Stimulated activated CD8-positive, alpha-beta memory T cell treated with anti-CD3 and anti-CD28 coated beads, Interleukin-15, amount 100 ng/mL, for 1 hour (primary cell): ENCODE data around the gene UNG.

ENCODE experiments used
- DNase-seq: peaks from one replicate; pipeline ENCODE4 v3.0.0-alpha.2; 2020; ENCODE audit warnings: low read depth

Gene UNG

GRCh38 chr12:109089683-109090082, 7.7 kb upstream of the UNG start:
- no peak for DNase-seq

DNA sequence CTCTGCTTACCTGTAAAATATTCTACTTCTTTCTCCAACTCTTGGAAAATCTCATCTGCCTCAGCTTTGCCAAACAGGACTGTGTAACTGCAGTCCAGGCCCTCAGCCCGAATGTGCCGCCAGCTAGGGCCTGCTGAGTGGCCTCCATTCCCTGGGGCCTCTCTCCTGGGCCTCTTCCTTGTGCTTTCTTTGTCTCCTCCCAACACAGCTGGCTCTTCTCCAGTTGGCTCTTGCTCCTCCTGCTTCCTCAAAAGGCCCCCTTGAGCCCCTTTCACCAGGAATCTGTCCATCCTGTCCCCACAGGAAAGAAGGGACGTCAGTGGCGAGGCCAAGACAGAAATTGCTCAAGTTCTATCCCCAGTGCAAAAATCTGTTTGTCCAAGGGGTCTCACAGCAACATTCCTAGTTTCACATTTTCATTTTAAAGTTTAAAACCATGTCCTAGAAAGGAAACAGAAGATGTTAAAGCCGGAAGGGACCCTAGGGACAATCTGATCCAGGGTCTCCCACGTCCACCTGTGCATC, 4.8 kb upstream of the UNG start:
- no peak for DNase-seq

GRCh38 chr12:109093022-109093918, 4.1 kb upstream of the UNG start, which contains the start of gene ALKBH2:
TSS of gene ALKBH2 (minus strand) at chr12:109093472. CDS start at chr12:109092786, 686 bp downstream.
- DNase-seq, result peak; percentile 88

DNA sequence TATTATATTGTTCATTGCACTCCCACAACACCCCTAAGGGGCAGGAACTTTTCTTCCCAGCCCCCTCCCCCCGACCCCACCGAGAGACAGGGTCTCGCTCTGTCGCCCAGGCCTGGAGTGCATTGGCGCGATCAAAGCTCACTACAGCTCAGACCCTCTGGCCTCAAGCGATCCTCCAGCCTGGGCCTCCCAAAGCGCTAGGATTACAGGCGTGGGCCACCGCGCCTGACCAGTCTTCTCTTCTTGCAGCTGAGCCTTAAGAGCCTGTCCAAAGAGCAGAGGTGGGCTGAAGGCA, 310 bp upstream of the UNG start:
- no peak for DNase-seq

DNA sequence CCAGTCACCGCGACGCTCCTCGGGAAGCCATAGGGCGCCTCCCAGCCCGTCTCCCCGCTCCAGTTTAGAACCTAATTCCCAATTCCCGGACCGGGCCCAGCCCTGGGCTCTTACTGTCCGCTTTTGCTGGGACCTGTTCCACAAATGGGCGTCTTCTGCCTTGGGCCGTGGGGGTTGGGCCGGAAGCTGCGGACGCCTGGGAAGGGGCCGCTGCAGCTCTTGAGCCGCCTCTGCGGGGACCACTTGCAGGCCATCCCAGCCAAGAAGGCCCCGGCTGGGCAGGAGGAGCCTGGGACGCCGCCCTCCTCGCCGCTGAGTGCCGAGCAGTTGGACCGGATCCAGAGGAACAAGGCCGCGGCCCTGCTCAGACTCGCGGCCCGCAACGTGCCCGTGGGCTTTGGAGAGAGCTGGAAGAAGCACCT, 797 bp downstream of the UNG start:
- no peak for DNase-seq

- no peak for DNase-seq
Observed at GRCh38 chr12:109098651-109099050, 1.3 kb downstream of the UNG start.

DNA sequence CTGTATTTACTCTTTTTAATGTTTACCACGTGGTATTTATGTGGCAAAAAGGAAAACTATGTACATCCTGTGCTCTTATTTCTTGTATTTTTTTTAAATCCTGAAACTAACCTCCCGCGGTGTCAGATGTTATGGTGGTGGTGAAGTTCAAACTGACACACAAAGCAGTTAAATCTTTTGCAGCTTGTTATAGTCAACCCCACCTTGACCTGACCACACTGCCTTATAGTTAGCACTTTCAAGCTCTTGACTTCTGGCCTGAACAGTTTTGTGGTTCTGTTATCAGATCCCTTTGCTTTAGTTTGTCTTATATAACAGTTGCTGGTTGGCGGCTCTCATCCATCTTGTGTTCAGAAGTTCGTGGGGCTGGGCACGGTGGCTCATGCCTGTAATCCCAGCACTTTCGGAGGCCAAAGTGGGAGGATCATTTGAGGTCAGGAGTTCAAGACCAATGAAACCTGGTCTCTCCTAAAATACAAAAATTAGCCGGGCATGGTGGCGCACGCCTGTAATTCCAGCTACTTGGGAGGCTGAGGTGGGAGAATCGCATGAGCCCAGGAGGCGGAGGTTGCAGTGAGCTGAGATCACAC, 2.1 kb downstream of the UNG start:
- no peak for DNase-seq

- no peak for DNase-seq
Observed at GRCh38 chr12:109100741-109101140, 3.3 kb downstream of the UNG start.

DNA sequence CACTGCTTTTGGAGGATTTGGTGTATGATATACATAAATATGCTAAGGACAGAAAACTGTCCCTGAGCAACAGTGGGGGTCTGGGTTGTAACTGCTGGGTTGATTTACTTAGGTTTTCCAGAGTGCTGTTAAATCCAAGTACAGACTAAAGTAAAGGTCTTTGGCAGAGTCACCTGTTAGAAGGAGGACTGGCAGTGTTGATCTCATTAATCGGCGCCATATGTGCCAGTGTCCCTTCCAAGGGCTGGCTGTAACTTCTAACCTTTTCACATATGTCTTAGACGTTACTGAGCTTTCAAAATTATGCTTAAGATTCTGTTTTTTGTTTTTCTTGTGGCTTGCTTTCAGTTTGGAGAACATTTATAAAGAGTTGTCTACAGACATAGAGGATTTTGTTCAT, 5.1 kb downstream of the UNG start:
- DNase-seq, result no peak

- no peak for DNase-seq
Observed at GRCh38 chr12:109105176-109105575, 7.8 kb downstream of the UNG start.

DNA sequence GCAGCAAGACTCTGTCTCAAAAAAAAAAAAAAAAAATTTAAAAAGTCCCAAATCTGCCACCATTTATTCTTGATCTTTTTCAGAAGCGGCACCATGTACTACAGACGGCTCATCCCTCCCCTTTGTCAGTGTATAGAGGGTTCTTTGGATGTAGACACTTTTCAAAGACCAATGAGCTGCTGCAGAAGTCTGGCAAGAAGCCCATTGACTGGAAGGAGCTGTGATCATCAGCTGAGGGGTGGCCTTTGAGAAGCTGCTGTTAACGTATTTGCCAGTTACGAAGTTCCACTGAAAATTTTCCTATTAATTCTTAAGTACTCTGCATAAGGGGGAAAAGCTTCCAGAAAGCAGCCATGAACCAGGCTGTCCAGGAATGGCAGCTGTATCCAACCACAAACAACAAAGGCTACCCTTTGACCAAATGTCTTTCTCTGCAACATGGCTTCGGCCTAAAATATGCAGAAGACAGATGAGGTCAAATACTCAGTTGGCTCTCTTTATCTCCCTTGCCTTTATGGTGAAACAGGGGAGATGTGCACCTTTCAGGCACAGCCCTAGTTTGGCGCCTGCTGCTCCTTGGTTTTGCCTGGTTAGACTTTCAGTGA, 12.5 kb downstream of the UNG start:
- no peak for DNase-seq

- DNase-seq, result peak; percentile 17
Observed at GRCh38 chr12:109110988-109111495, 13.6 kb downstream of the UNG start.

DNA sequence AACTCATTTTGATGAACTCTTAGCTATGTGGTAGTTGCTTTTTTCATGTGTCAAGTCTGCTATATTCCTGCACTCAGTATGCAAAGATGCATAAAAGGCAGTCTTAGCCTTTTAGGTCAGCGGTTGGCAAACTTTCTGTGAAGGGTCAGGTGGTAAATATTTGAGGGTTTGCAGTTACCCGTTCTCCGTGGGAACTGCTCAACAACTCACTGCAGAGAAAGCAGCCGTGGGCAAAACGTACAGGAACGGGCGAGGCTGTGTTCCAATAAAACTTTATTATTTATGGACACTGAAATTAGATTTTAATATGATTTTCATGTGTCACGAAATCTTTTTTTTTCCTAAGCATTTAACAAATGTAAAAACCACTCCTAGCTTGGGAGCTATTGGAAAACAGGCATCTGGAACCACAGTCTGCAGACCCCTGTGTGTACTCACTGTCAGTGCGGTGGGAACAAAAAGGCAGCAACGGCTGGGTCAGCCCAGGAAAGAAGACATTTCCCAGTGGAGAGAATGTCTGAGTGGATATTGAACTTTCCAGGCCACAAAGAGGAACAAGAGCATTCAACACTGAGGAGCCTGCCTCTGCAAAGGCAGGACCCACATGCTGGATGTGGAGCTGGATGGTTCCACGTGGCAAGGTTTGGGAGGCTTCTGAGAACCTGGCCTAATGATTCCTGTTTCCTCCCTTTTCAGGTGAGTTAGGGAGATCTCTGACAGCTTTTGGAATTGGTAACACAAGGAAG, 15.5 kb downstream of the UNG start:
- DNase-seq, result no peak

DNA sequence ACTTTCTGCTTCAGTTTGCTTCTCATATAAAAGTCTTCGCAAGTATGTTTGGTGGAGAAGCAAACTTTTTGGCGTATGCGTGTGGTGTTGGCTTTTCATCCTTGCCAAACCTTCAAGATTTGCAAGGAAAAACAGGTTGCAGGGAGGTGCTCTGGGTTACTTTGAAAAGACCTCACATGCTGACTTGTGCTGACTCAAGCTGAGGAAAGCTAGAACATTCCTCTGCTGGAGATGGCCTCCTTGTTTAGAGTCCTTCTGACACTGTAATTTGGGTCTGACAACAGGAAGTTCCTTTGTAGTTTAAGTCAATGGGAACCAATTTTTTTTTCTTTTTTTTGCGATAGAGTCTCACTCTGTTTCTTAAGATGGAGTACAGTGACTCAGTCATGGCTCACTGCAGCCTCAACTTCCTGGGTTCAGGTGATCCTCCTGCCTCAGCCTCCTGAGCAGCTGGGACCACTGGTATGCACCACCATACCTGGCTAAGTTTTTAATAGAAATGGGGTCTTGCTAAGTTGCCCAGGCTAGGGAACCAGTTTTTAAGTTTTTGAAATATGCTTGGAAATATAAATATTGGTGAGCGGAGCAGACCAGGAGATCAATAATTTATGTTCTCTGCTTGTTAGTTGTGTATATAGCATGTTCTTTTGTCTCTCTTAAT, 16.4 kb downstream of the UNG start:
- no peak for DNase-seq

GRCh38 chr12:109114644-109115043, 17.2 kb downstream of the UNG start:
- DNase-seq, result no peak

GRCh38 chr12:109115404-109115757, 18.0 kb downstream of the UNG start:
- DNase-seq, result no peak

DNA sequence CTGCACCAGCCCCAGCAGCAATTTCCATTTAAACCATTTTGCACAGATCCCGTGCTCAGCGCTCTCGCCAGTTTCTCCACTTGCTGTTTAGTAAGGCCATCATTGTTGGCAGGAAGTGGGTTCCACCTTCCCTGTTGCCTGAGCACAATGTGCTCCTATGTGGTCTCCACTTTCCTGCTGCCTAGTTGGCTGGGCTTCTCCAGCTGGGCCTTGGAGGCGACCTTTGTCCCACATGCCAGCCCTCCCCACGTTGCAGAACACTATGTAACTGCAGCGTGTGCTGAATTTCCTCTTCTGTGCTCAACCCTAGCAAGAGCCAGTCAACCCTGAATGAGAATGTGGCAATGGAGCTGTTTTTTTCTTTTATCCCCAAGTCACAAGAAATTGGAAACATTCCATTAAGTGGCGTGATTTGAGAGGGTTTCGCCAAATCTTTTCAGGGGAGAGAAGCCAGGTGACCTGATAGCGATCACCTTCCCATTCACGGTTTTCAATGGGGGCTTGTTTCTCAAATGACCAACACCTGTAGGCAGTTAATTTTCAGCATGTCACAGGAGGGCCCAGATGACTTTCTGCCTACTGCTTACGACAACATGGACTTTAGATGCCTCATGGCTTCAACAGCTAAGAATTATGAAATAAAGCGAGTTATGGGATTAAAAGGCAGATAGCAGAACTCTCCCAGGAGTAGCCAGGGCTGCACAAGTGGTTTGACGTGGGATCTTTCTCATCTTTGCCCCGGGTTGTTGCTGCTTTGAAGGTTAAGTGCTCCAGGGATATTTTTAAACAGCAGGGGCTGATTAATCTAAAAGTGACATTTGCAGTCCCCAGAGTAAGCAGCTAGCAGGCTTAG, 18.6 kb downstream of the UNG start, which contains the start of gene ACACB:
Gene ACACB (plus strand): TSS at position 830 of the 853 bp plus-strand sequence. CDS start 22,819 bp downstream, outside the sequence.
- DNase-seq, result no peak

- DNase-seq, result no peak
Observed at GRCh38 chr12:109116611-109116949, 19.2 kb downstream of the UNG start.

- no peak for DNase-seq
Observed at GRCh38 chr12:109120095-109120494, 22.7 kb downstream of the UNG start.

DNA sequence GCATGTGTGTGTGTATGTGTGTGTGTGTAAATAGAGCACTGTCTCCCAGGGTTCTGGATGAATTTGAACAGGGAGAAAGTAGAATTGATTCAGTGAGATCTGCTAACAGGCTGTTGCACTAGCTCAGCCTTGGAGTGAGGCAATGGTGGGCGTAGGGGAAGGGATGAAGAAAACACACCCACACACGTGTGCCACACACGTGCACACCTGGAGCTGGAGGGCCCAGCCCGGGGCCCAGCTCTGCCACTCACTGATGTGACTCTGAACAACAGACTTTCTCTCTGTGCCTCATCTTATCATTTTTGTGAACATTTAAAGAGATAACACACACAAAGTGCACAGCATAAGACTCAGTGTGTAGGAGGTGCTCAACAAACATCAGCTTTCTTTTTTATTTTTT, 23.2 kb downstream of the UNG start:
- DNase-seq, result no peak
